OCI-LY7 (cell line): Measurements from ENCODE around the gene CALHM6. TPM values are rescaled to one million over a fixed set of nuclear protein-coding genes. Genes with fewer than 3 reads are reported as not detected.

ENCODE experiments used
- BruUV-seq: library from RNA; stranded (reverse); fragments of 400-500 nt; replicated peaks from 2 replicates; lab custom pipeline; 2021; lab: Mats Ljungman, UMichigan
- CTCF ChIA-PET: fragments of 300-600 bp; sonication (Branson Sonifier 250); formaldehyde crosslinking; loops from one replicate; lab custom pipeline; 2022; ENCODE audit warnings: antibody characterized with exemption; ENCODE audit not compliant: unreplicated experiment; lab: Charles Lee
- POLR2A ChIA-PET: fragments of 300-600 bp; sonication (Branson Sonifier 250); formaldehyde crosslinking; loops from one replicate; lab custom pipeline; 2022; ENCODE audit warnings: antibody characterized with exemption; lab: Charles Lee
- DNase-seq: peaks from one replicate; pipeline ENCODE4 v3.0.0-alpha.2; 2015; ENCODE audit warnings: low spot score
- H2AFZ ChIP-seq: fragments of 200-600 bp; sonication (generic), shearing (Covaris generic); 2 replicates; pipeline ENCODE4 v1.6.1; 2014; ENCODE audit warnings: mild to moderate bottlenecking, antibody characterized with exemption, low read length, moderate library complexity
- H3K27ac ChIP-seq: fragments of 200-600 bp; sonication (generic); 2 replicates; pipeline ENCODE4 v1.5.1; 2014; ENCODE audit warnings: mixed run types, low read depth, mild to moderate bottlenecking, moderate library complexity, low read length, inconsistent platforms; ENCODE audit not compliant: poor library complexity, severe bottlenecking
- H3K36me3 ChIP-seq: fragments of 200-600 bp; sonication (generic); 2 replicates; pipeline ENCODE4 v1.6.1; 2014; ENCODE audit warnings: mild to moderate bottlenecking, antibody characterized with exemption, low read length, moderate library complexity, mixed read lengths; ENCODE audit not compliant: insufficient read depth
- H3K4me1 ChIP-seq: fragments of 200-600 bp; sonication (generic); 2 replicates; pipeline ENCODE4 v1.5.1; 2014; ENCODE audit warnings: mild to moderate bottlenecking, low read length; ENCODE audit not compliant: insufficient read depth, poor library complexity, severe bottlenecking
- H3K4me2 ChIP-seq: fragments of 200-600 bp; sonication (generic); 2 replicates; pipeline ENCODE4 v1.6.1; 2014; ENCODE audit warnings: mild to moderate bottlenecking, low read length
- H3K4me3 ChIP-seq: fragments of 200-600 bp; sonication (generic); 2 replicates; pipeline ENCODE4 v1.5.1; 2014; ENCODE audit warnings: mild to moderate bottlenecking, low read depth, low read length; ENCODE audit not compliant: poor library complexity, severe bottlenecking
- H3K79me2 ChIP-seq: fragments of 200-600 bp; sonication (generic); 2 replicates; pipeline ENCODE4 v1.6.1; 2016; ENCODE audit warnings: low read depth, mild to moderate bottlenecking, low read length, moderate library complexity, mixed read lengths; ENCODE audit not compliant: insufficient read depth
- H3K9me2 ChIP-seq: fragments of 200-600 bp; sonication (generic); 2 replicates; pipeline ENCODE4 v1.6.1; 2016; ENCODE audit warnings: mild to moderate bottlenecking, low read length, mixed read lengths; ENCODE audit not compliant: insufficient read depth
- H3K9me3 ChIP-seq: fragments of 200-600 bp; sonication (generic); 2 replicates; pipeline ENCODE4 v1.6.1; 2014; ENCODE audit warnings: mild to moderate bottlenecking, mixed run types, low read length, mixed read lengths
- H4K20me1 ChIP-seq: fragments of 200-600 bp; sonication (generic); 2 replicates; pipeline ENCODE4 v1.6.1; 2014; ENCODE audit warnings: mild to moderate bottlenecking, antibody characterized with exemption, low read length, moderate library complexity, mixed read lengths; ENCODE audit not compliant: insufficient read depth
- CTCF ChIP-seq: fragments of 200-600 bp; sonication (generic); conservative IDR thresholded peaks from 2 replicates; pipeline ENCODE4 v1.5.1; 2014; ENCODE audit warnings: mild to moderate bottlenecking, antibody characterized with exemption, low read length, moderate library complexity, mixed read lengths
- EZH2phosphoT487 ChIP-seq: fragments of 200-600 bp; sonication (generic); IDR thresholded peaks from 2 replicates; pipeline ENCODE4 v1.6.1; 2018; ENCODE audit warnings: low read depth, borderline replicate concordance, mild to moderate bottlenecking, mixed run types, antibody characterized with exemption, low read length, moderate library complexity, mixed read lengths
- intact Hi-C: fragments of 100-400 bp; cut with micrococcal nuclease; formaldehyde crosslinking; loops from one replicate; pipeline ENCODE4 v1.10.0; 2022; ENCODE audit not compliant: unreplicated experiment
- total RNA-seq, 2 experiments: library from RNA; depleted of rRNA in 1 of 2; stranded (reverse); fragments of >200 nt in 1 of 2; shearing (Covaris generic) in 1 of 2; gene quantifications; 2 replicates each; pipeline ENCODE4 v1.2.3, GENCODE V29; 2014 to 2022

Gene CALHM6
- total RNA-seq, 2 experiments from 2014 or later, result 1.8 TPM; not detected in 1

GRCh38 chr6:116445102-116445501 lies 16.1 kb upstream of the CALHM6 start:
- no peaks in the 10 kb centered on the region for H3K36me3 ChIP-seq
- no peak overlapping the region for H3K4me3 ChIP-seq
- peaks cover 5% of the 10 kb centered on the region; the same call in 1 of the 2 replicates for H3K9me2 ChIP-seq
- no peak for TF ChIP-seq CTCF
- TF ChIP-seq EZH2phosphoT487, result no peak
- H2AFZ ChIP-seq, result no peak overlapping the region
- H3K27ac ChIP-seq, result no peak overlapping the region
- DNase-seq, result no peak
- POLR2A ChIA-PET, result interaction anchor here (1.0 to 1.4 kb wide), 3 partner anchors 34 to 115 kb away, joined by 3 to 5 read pairs (median 3); no protein-coding TSS in a partner anchor
- no peaks in the 10 kb centered on the region for H3K4me1 ChIP-seq
- intact Hi-C loops, result loop anchor here (2.0 kb wide), 1 partner anchor 14 kb away; no protein-coding TSS in a partner anchor
- no peaks in the 10 kb centered on the region for H3K9me3 ChIP-seq
- H3K79me2 ChIP-seq, result no peaks in the 10 kb centered on the region
- BruUV-seq, result no TSS peak
- no peak overlapping the region for H3K4me2 ChIP-seq
- no peaks in the 10 kb centered on the region for H4K20me1 ChIP-seq
- CTCF ChIA-PET, result interaction anchor here (0.5 to 0.6 kb wide), 2 partner anchors 307 to 344 kb away, joined by 3 to 7 read pairs; partner anchors contain the start of gene NT5DC1

- BruUV-seq, result no TSS peak
- no peaks in the 10 kb centered on the region for H4K20me1 ChIP-seq
- POLR2A ChIA-PET, result interaction anchor here (0.6 to 1.6 kb wide), 8 partner anchors 10 to 192 kb away, joined by 3 to 8 read pairs (median 4); partner anchors contain the start of gene TSPYL4
- H2AFZ ChIP-seq, result no peak overlapping the region
- H3K4me3 ChIP-seq, result no peak overlapping the region
- peaks cover 5% of the 10 kb centered on the region; the same call in 1 of the 2 replicates for H3K9me2 ChIP-seq
- no peaks in the 10 kb centered on the region for H3K79me2 ChIP-seq
- H3K4me2 ChIP-seq, result no peak overlapping the region
- no peaks in the 10 kb centered on the region for H3K9me3 ChIP-seq
- CTCF ChIA-PET, result no interaction called here
- no peaks in the 10 kb centered on the region for H3K4me1 ChIP-seq
- H3K36me3 ChIP-seq, result no peaks in the 10 kb centered on the region
- no peak overlapping the region for H3K27ac ChIP-seq
- TF ChIP-seq EZH2phosphoT487, result no peak
- TF ChIP-seq CTCF, result no peak
- intact Hi-C loops, result no loop called here
- no peak for DNase-seq
These were observed 14.8 kb upstream of the CALHM6 start for GRCh38 chr6:116446399-116446798.

GRCh38 chr6:116447052-116447451 lies 14.1 kb upstream of the CALHM6 start:
- no peaks in the 10 kb centered on the region for H3K4me1 ChIP-seq
- no peak for DNase-seq
- no peaks in the 10 kb centered on the region for H3K79me2 ChIP-seq
- TF ChIP-seq CTCF (no peak), EZH2phosphoT487 (no peak)
- no peaks in the 10 kb centered on the region for H4K20me1 ChIP-seq
- H3K4me3 ChIP-seq, result no peak overlapping the region
- no peaks in the 10 kb centered on the region for H3K9me3 ChIP-seq
- H3K27ac ChIP-seq, result no peak overlapping the region
- CTCF ChIA-PET, result no interaction called here
- no peak overlapping the region for H3K4me2 ChIP-seq
- POLR2A ChIA-PET, result interaction anchor here (0.6 to 1.6 kb wide), 5 partner anchors 11 to 193 kb away, joined by 3 to 8 read pairs (median 4); partner anchors contain the start of gene TSPYL4
- H2AFZ ChIP-seq, result no peak overlapping the region
- no TSS peak for BruUV-seq
- intact Hi-C loops, result no loop called here
- peaks cover 5% of the 10 kb centered on the region; the same call in 1 of the 2 replicates for H3K9me2 ChIP-seq
- no peaks in the 10 kb centered on the region for H3K36me3 ChIP-seq
